Transverse colon (tissue), 3 donors: Measurements from ENCODE around the gene OR1D2.
"Not testable (repeated sequence)": the region's sequence is repeated elsewhere in the genome, so short reads cannot be mapped to it uniquely, and the experiment has no call there.

ENCODE experiments used
- CTCF ChIP-seq, 5 experiments: fragments of 200-600 bp in 3 of 5; fragments of 450-650 bp in 2 of 5; sonication (generic) in 3 of 5; IDR thresholded peaks; 1 replicate in 2 of 5; 2 replicates in 3 of 5; pipeline ENCODE4 v1.5.1; 2016 to 2017; ENCODE audit warnings: antibody characterized with exemption in 5 of 5, inconsistent platforms in 3 of 5, mild to moderate bottlenecking in 2 of 5, moderate library complexity in 1 of 5
- POLR2A ChIP-seq: fragments of 450-650 bp; IDR thresholded peaks from one replicate; pipeline ENCODE4 v1.6.1; 2016; ENCODE audit warnings: antibody characterized with exemption, mild to moderate bottlenecking, moderate library complexity

- TF ChIP-seq POLR2A; CTCF (IDR thresholded peaks at IDR 0.05): not testable (repeated sequence)
These were observed 39.0 kb downstream of the OR1D2 start for GRCh38 chr17:3065192-3065591.
